H1 (cell line): ENCODE results near the gene PGBD5. TPM values are rescaled to one million over a fixed set of nuclear protein-coding genes. Genes with fewer than 3 reads are reported as not detected.

Experiments
- CTCF ChIA-PET: fragments of 300-600 bp; sonication (Branson Sonifier 250); formaldehyde crosslinking; loops from one replicate; lab custom pipeline; 2021; ENCODE audit not compliant: partially characterized antibody; lab: Charles Lee
- POLR2A ChIA-PET: fragments of 300-600 bp; sonication (Branson Sonifier 250); formaldehyde crosslinking; loops from one replicate; lab custom pipeline; 2021; ENCODE audit warnings: inconsistent platforms; ENCODE audit not compliant: partially characterized antibody; lab: Charles Lee
- DNase-seq, 2 experiments: peaks; one replicate each; pipeline versions ENCODE4 v3.0.0 to v3.0.0-alpha.2; 2010 to 2022; ENCODE audit warnings: low spot score in 2 of 2, low read depth in 1 of 2, mixed read lengths in 1 of 2
- FAIRE-seq: peaks from 2 replicates; lab custom pipeline; 2011; peaks lifted over from hg19 to GRCh38; lab: Jason Lieb, UNC
- H2AFZ ChIP-seq: 2 replicates; pipeline ENCODE4 v1.8.1; 2012; ENCODE audit warnings: low read length, inconsistent platforms
- H2AK5ac ChIP-seq: 2 replicates; pipeline ENCODE4 v1.6.1; 2013; ENCODE audit warnings: low read depth, low read length
- H2BK120ac ChIP-seq: replicated peaks from 2 replicates; pipeline ENCODE3; 2013; ENCODE audit warnings: low read depth, low read length, inconsistent platforms
- H2BK12ac ChIP-seq: 2 replicates; pipeline ENCODE4 v1.6.1; 2013; ENCODE audit warnings: low read depth, low read length
- H2BK15ac ChIP-seq: 2 replicates; pipeline ENCODE4 v1.6.1; 2013; ENCODE audit warnings: low read length
- H2BK20ac ChIP-seq: 2 replicates; pipeline ENCODE4 v1.6.1; 2013; ENCODE audit warnings: low read length
- H2BK5ac ChIP-seq: 2 replicates; pipeline ENCODE4 v1.6.1; 2013; ENCODE audit warnings: low read depth, low read length
- H3K14ac ChIP-seq: 2 replicates; pipeline ENCODE4 v1.6.1; 2013; ENCODE audit warnings: inconsistent platforms; ENCODE audit not compliant: insufficient read length
- H3K18ac ChIP-seq: 2 replicates; pipeline ENCODE4 v1.6.1; 2013; ENCODE audit warnings: low read length; ENCODE audit errors: extremely low read depth
- H3K23ac ChIP-seq: 2 replicates; pipeline ENCODE4 v1.6.1; 2013; ENCODE audit warnings: inconsistent platforms; ENCODE audit not compliant: insufficient read length
- H3K23me2 ChIP-seq: 2 replicates; pipeline ENCODE4 v1.6.1; 2013; ENCODE audit warnings: low read depth, low read length
- H3K27ac ChIP-seq: 2 replicates; pipeline ENCODE4 v1.6.1; 2011; ENCODE audit warnings: low read depth, low read length, inconsistent platforms
- H3K27me3 ChIP-seq, 4 experiments: replicated peaks in 1 of 4; 1 replicate in 1 of 4; 2 replicates in 3 of 4; pipeline versions ENCODE4 v1.6.1 to v1.8.1; 2011 to 2013; ENCODE audit warnings: low read length in 3 of 4, mild to moderate bottlenecking in 3 of 4, inconsistent platforms in 2 of 4, mixed read lengths in 2 of 4, moderate library complexity in 1 of 4; ENCODE audit not compliant: control insufficient read depth in 3 of 4, insufficient read depth in 3 of 4; ENCODE audit errors: extremely low read depth in 1 of 4
- H3K36me3 ChIP-seq, 4 experiments: 2 replicates each; pipeline versions ENCODE4 v1.6.1 to v1.8.1; 2011 to 2013; ENCODE audit warnings: mild to moderate bottlenecking in 4 of 4, low read length in 3 of 4, moderate library complexity in 2 of 4, control low read depth in 1 of 4, inconsistent platforms in 1 of 4; ENCODE audit not compliant: insufficient read depth in 4 of 4, control insufficient read depth in 2 of 4
- H3K4ac ChIP-seq: replicated peaks from 2 replicates; pipeline ENCODE3; 2013; ENCODE audit warnings: low read length, low read depth, mixed read lengths, inconsistent platforms; ENCODE audit not compliant: insufficient read length
- H3K4me1 ChIP-seq, 4 experiments: replicated peaks in 1 of 4; 1 replicate in 1 of 4; 2 replicates in 3 of 4; pipeline versions ENCODE4 v1.6.1 to v1.8.1; 2011 to 2013; ENCODE audit warnings: low read length in 3 of 4, inconsistent platforms in 2 of 4, mixed read lengths in 1 of 4; ENCODE audit not compliant: insufficient read depth in 4 of 4, control insufficient read depth in 3 of 4
- H3K4me2 ChIP-seq, 2 experiments: 2 replicates each; pipeline versions ENCODE4 v1.6.1 to v1.8.1; 2011 to 2013; ENCODE audit warnings: low read depth in 2 of 2, low read length in 2 of 2, control low read depth in 1 of 2, inconsistent platforms in 1 of 2, mild to moderate bottlenecking in 1 of 2; ENCODE audit not compliant: insufficient read depth in 1 of 2
- H3K4me3 ChIP-seq, 4 experiments: fragments of 200-600, 300-600 bp in 1 of 4; sonication (generic), shearing (Covaris generic), sonication (Bioruptor Twin) in 1 of 4; 2 replicates each; pipeline versions ENCODE4 v1.5.1 to v1.8.1; 2011 to 2016; ENCODE audit warnings: low read length in 4 of 4, low read depth in 3 of 4, control low read depth in 2 of 4, inconsistent platforms in 2 of 4, mild to moderate bottlenecking in 2 of 4, mixed read lengths in 1 of 4, moderate library complexity in 1 of 4; ENCODE audit not compliant: insufficient read depth in 2 of 4; ENCODE audit errors: extremely low read depth in 1 of 4
- H3K56ac ChIP-seq: replicated peaks from 2 replicates; pipeline ENCODE3; 2013; ENCODE audit warnings: low read depth, mild to moderate bottlenecking, mixed read lengths, low read length, inconsistent platforms; ENCODE audit not compliant: insufficient read length
- H3K79me1 ChIP-seq: 2 replicates; pipeline ENCODE4 v1.6.1; 2013; ENCODE audit warnings: low read depth, low read length, control low read depth
- H3K79me2 ChIP-seq, 2 experiments: 2 replicates each; pipeline versions ENCODE4 v1.6.1 to v1.8.1; 2012 to 2013; ENCODE audit warnings: low read length in 2 of 2, mild to moderate bottlenecking in 2 of 2, inconsistent platforms in 1 of 2; ENCODE audit not compliant: insufficient read depth in 2 of 2, control insufficient read depth in 1 of 2
- H3K9ac ChIP-seq, 4 experiments: replicated peaks in 1 of 4; 1 replicate in 1 of 4; 2 replicates in 3 of 4; pipeline versions ENCODE4 v1.6.1 to v1.8.1; 2011 to 2013; ENCODE audit warnings: low read depth in 3 of 4, low read length in 3 of 4, control low read depth in 2 of 4, mild to moderate bottlenecking in 2 of 4, moderate library complexity in 2 of 4, inconsistent platforms in 1 of 4; ENCODE audit errors: extremely low read depth in 1 of 4
- H3K9me3 ChIP-seq, 2 experiments: 2 replicates each; pipeline versions ENCODE4 v1.6.1 to v1.8.1; 2012 to 2013; ENCODE audit warnings: mild to moderate bottlenecking in 2 of 2, moderate library complexity in 2 of 2, control low read depth in 1 of 2, inconsistent platforms in 1 of 2, low read depth in 1 of 2, low read length in 1 of 2, mixed read lengths in 1 of 2; ENCODE audit not compliant: insufficient read depth in 2 of 2
- H4K20me1 ChIP-seq, 2 experiments: replicated peaks in 1 of 2; 2 replicates each; pipeline versions ENCODE3 to v1.8.1; 2011 to 2013; ENCODE audit warnings: inconsistent platforms in 2 of 2, low read length in 2 of 2, mild to moderate bottlenecking in 1 of 2; ENCODE audit not compliant: insufficient read depth in 2 of 2, control insufficient read depth in 1 of 2
- H4K5ac ChIP-seq: 2 replicates; pipeline ENCODE4 v1.6.1; 2013; ENCODE audit warnings: low read length, low read depth, mixed read lengths, inconsistent platforms; ENCODE audit not compliant: insufficient read length
- H4K8ac ChIP-seq: 2 replicates; pipeline ENCODE4 v1.8.0; 2013; ENCODE audit warnings: mild to moderate bottlenecking, moderate library complexity, low read length, inconsistent platforms; ENCODE audit not compliant: insufficient read depth; ENCODE audit errors: extremely low read depth
- H4K91ac ChIP-seq: replicated peaks from 2 replicates; pipeline ENCODE3; 2013; ENCODE audit warnings: low read length, mixed read lengths, inconsistent platforms; ENCODE audit not compliant: insufficient read length
- JUN ChIP-seq: IDR thresholded peaks from 2 replicates; pipeline ENCODE4 v1.6.1; 2011; ENCODE audit warnings: low read depth, mild to moderate bottlenecking, improper control_type of control experiment, low read length
- KDM4A ChIP-seq: IDR thresholded peaks from one replicate; pipeline ENCODE4 v1.7.1; 2012; ENCODE audit warnings: low read depth, mild to moderate bottlenecking, moderate library complexity, low read length, inconsistent platforms; ENCODE audit not compliant: severe bottlenecking
- RAD21 ChIP-seq, 2 experiments: IDR thresholded peaks in 1 of 2; conservative IDR thresholded peaks in 1 of 2; 2 replicates each; pipeline ENCODE4 v1.6.1; 2011; ENCODE audit warnings: low read depth in 2 of 2, low read length in 2 of 2, improper control_type of control experiment in 1 of 2, inconsistent platforms in 1 of 2, mild to moderate bottlenecking in 1 of 2, moderate library complexity in 1 of 2
- SIRT6 ChIP-seq: IDR thresholded peaks from one replicate; pipeline ENCODE4 v1.7.1; 2012; ENCODE audit warnings: low read length, inconsistent platforms
- TBP ChIP-seq: IDR thresholded peaks from 2 replicates; pipeline ENCODE4 v1.6.1; 2011; ENCODE audit warnings: low read depth, low read length, improper control_type of control experiment
- WGBS, 2 experiments: shearing (Covaris generic) in 1 of 2; methylation state at CpG; one replicate each; pipeline versions ENCODE4 v1.1.6 to v1.1.7; 2013 to 2015; ENCODE audit warnings: low lambda C conversion rate in 2 of 2, mixed read lengths in 2 of 2, inconsistent platforms in 1 of 2, low coverage in 1 of 2, missing lambda C conversion rate in 1 of 2; ENCODE audit not compliant: insufficient replicate concordance in 2 of 2, insufficient coverage in 1 of 2, insufficient read length in 1 of 2; ENCODE audit errors: extremely low coverage in 1 of 2, missing lambda C conversion rate in 1 of 2; 5-methylcytosine and 5-hydroxymethylcytosine counted together
- polyA plus RNA-seq, 7 experiments: library from polyadenylated mRNA; depleted of rRNA in 3 of 7; stranded (reverse) in 5 of 7; unstranded in 2 of 7; fragments of >200 nt in 5 of 7; fragments of 200-250 nt in 2 of 7; gene quantifications; 1 replicate in 5 of 7; 2 replicates in 1 of 7; 4 replicates in 1 of 7; pipeline versions ENCODE4 v1.2.1 to v1.2.3, GENCODE V29; 2011 to 2013; ENCODE audit warnings: missing spikeins in 2 of 7, mixed read lengths in 2 of 7
- total RNA-seq: library from RNA; stranded (reverse); fragmentation: NEBNext Ultra II Directional; extraction: Animal tissue kit (Norgen Biotek cat#: 25700); gene quantifications from 2 replicates; pipeline ENCODE4 v1.2.1, GENCODE V29; 2021
- TF ChIP-seq, protein P1 (sequence below): IDR thresholded peaks from 2 replicates; pipeline ENCODE4 v1.6.1; 2012; ENCODE audit warnings: low read length, inconsistent platforms

Gene PGBD5
- total and polyA plus RNA-seq, 2 of the 8 experiments (the other 6 are each of a cell fraction or from before 2014, with no cell fraction given): 16.3 to 18.4 TPM

DNA sequence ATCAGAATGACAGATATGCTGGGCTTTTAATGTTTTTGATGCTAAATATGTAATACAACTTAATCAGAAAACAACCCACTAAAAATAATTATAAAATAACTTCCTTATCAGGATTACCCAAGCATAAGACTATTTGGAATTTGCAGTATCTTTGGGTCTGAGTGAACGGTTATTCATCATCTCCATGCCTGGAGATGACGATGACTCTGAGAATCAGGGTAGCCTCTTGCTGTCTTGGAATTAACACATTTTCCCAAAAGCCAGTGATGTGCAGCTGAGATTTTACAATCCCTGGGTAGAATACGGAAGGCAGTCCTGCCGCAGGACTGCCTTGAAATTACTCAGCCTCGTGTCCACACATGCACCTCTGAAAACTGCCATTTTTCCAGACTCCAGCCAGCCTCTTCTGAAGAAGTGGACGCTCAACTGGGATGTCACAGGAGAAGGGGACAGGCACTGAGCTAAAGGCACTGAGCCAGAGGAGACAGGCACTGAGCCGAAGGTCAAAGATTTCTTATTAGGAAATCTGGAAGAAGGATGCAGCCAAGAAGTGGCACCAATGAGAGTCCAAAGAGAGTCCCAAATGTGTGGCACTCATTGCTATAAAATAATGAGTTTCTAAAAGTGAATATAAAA is 85.5 kb downstream of the PGBD5 start:
- Histone ChIP-seq H3K18ac (no peak overlapping the region), H3K9ac (no peak overlapping the region), H3K36me3 (peaks cover 0 to 3% (median 0%) of the 10 kb centered on the region in 4 experiments; a peak in 1 of 8 replicates), H2BK5ac (no peak overlapping the region), H3K23ac (no peak overlapping the region), H2BK20ac (no peak overlapping the region), H3K27me3 (no peaks in the 10 kb centered on the region), H4K5ac (no peak overlapping the region), H3K79me1 (no peaks in the 10 kb centered on the region), H3K4me3 (no peak overlapping the region), H2BK120ac (no peak overlapping the region), H3K23me2 (no peaks in the 10 kb centered on the region), H3K79me2 (no peaks in the 10 kb centered on the region), H2AFZ (no peak overlapping the region), H3K14ac (no peak overlapping the region), H3K27ac (no peak overlapping the region), H2BK15ac (no peak overlapping the region), H3K4me2 (no peak overlapping the region), H3K4me1 (peaks cover 0 to 3% (median 2%) of the 10 kb centered on the region in 4 experiments; a peak in 2 of 7 replicates), H4K20me1 (no peaks in the 10 kb centered on the region), H4K91ac (no peak overlapping the region), H4K8ac (no peak overlapping the region), H3K9me3 (no peaks in the 10 kb centered on the region), H3K4ac (no peak overlapping the region), H2BK12ac (no peak overlapping the region), H3K56ac (no peak overlapping the region), H2AK5ac (no peak overlapping the region)
- ChIA-PET CTCF (no interaction called here), POLR2A (interaction anchor here (1.3 to 1.8 kb wide), 2 partner anchors 7 to 51 kb away, joined by 3 to 6 read pairs; no protein-coding TSS in a partner anchor)
- FAIRE-seq: no peak
- TF ChIP-seq TBP (no peak), KDM4A (no peak), RAD21 (IDR thresholded peaks at IDR 0.05 in 1 of 2, conservative IDR thresholded peaks at IDR 0.05 in 1 of 2; ENCODE audit: low read depth in 2 of 2, low read length in 2 of 2) (no peak), SIRT6 (no peak), JUN (no peak)
- TF ChIP-seq, protein P1, sequence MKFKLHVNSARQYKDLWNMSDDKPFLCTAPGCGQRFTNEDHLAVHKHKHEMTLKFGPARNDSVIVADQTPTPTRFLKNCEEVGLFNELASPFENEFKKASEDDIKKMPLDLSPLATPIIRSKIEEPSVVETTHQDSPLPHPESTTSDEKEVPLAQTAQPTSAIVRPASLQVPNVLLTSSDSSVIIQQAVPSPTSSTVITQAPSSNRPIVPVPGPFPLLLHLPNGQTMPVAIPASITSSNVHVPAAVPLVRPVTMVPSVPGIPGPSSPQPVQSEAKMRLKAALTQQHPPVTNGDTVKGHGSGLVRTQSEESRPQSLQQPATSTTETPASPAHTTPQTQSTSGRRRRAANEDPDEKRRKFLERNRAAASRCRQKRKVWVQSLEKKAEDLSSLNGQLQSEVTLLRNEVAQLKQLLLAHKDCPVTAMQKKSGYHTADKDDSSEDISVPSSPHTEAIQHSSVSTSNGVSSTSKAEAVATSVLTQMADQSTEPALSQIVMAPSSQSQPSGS: no peak
- whole genome bisulfite sequencing, 2 experiments: 90% methylated on average over 7 of the region's 7 CpGs; no CpG with 5 or more reads in 1 of the 2 experiments
- no peak for DNase-seq
